ENCODE measurements around the gene DLGAP4.

DLGAP4 gene

GRCh38 chr20:36454332-36454697, 148.2 kb downstream of the DLGAP4 start:
- no peak overlapping the region for H3K4me3 ChIP-seq (ENCODE audit: low read length)
- H3K27ac ChIP-seq (ENCODE audit: low read depth, low read length) = no peak overlapping the region
- H3K79me2 ChIP-seq (ENCODE audit: control insufficient read depth, low read length) = no peaks in the 10 kb centered on the region
- no peaks in the 10 kb centered on the region; the same call in 1 of the 2 replicates for H3K27me3 ChIP-seq (ENCODE audit: control insufficient read depth, low read length)
- H3K9me2 ChIP-seq (replicated peaks; ENCODE audit: control insufficient read depth, low read length) = no peaks in the 10 kb centered on the region
- H4K20me1 ChIP-seq (ENCODE audit: control insufficient read depth, insufficient read depth, low read depth, low read length) = no peaks in the 10 kb centered on the region
- no peaks in the 10 kb centered on the region for H3K9me3 ChIP-seq (ENCODE audit: control insufficient read depth, insufficient read depth, low read length)
- TF ChIP-seq CTCF (IDR thresholded peaks at IDR 0.05; ENCODE audit: low read depth, low read length, poor library complexity, severe bottlenecking) (no peak), EZH2phosphoT487 (IDR thresholded peaks at IDR 0.05; ENCODE audit: borderline replicate concordance, low read length) (no peak)
- no peaks in the 10 kb centered on the region for H3K4me1 ChIP-seq (ENCODE audit: control insufficient read depth, low read length)
- H3K36me3 ChIP-seq (ENCODE audit: control insufficient read depth, low read length) = no peaks in the 10 kb centered on the region
- H3F3A ChIP-seq (ENCODE audit: control insufficient read depth, insufficient read depth) = no peaks in the 10 kb centered on the region
- no peak overlapping the region for H3K4me2 ChIP-seq (ENCODE audit: low read length)

GRCh38 chr20:36454698-36455427, 148.7 kb downstream of the DLGAP4 start:
- Histone ChIP-seq H4K20me1 (ENCODE audit: control insufficient read depth, insufficient read depth, low read depth, low read length) (no peaks in the 10 kb centered on the region), H3K27ac (ENCODE audit: low read depth, low read length) (no peak overlapping the region), H3K79me2 (ENCODE audit: control insufficient read depth, low read length) (no peaks in the 10 kb centered on the region), H3K36me3 (ENCODE audit: control insufficient read depth, low read length) (no peaks in the 10 kb centered on the region), H3K4me1 (ENCODE audit: control insufficient read depth, low read length) (no peaks in the 10 kb centered on the region), H3F3A (ENCODE audit: control insufficient read depth, insufficient read depth) (no peaks in the 10 kb centered on the region), H3K9me2 (replicated peaks; ENCODE audit: control insufficient read depth, low read length) (no peaks in the 10 kb centered on the region), H3K4me3 (ENCODE audit: low read length) (no peak overlapping the region), H3K27me3 (ENCODE audit: control insufficient read depth, low read length) (no peaks in the 10 kb centered on the region; the same call in 1 of the 2 replicates), H3K9me3 (ENCODE audit: control insufficient read depth, insufficient read depth, low read length) (no peaks in the 10 kb centered on the region), H3K4me2 (ENCODE audit: low read length) (no peak overlapping the region)
- no peak for TF ChIP-seq EZH2phosphoT487 (IDR thresholded peaks at IDR 0.05; ENCODE audit: borderline replicate concordance, low read length)
- TF ChIP-seq CTCF (IDR thresholded peaks at IDR 0.05; ENCODE audit: low read depth, low read length, poor library complexity, severe bottlenecking) = no peak

- H3K9me2 ChIP-seq (replicated peaks; ENCODE audit: control insufficient read depth, low read length) = no peaks in the 10 kb centered on the region
- no peaks in the 10 kb centered on the region for H4K20me1 ChIP-seq (ENCODE audit: control insufficient read depth, insufficient read depth, low read depth, low read length)
- H3K9me3 ChIP-seq (ENCODE audit: control insufficient read depth, insufficient read depth, low read length) = no peaks in the 10 kb centered on the region
- no peaks in the 10 kb centered on the region; the same call in 1 of the 2 replicates for H3K27me3 ChIP-seq (ENCODE audit: control insufficient read depth, low read length)
- no peak overlapping the region for H3K4me2 ChIP-seq (ENCODE audit: low read length)
- H3K4me3 ChIP-seq (ENCODE audit: low read length) = no peak overlapping the region
- H3K79me2 ChIP-seq (ENCODE audit: control insufficient read depth, low read length) = no peaks in the 10 kb centered on the region
- H3K4me1 ChIP-seq (ENCODE audit: control insufficient read depth, low read length) = peaks cover 9% of the 10 kb centered on the region
- TF ChIP-seq CTCF (IDR thresholded peaks at IDR 0.05; ENCODE audit: low read depth, low read length, poor library complexity, severe bottlenecking) = no peak
- TF ChIP-seq EZH2phosphoT487 (IDR thresholded peaks at IDR 0.05; ENCODE audit: borderline replicate concordance, low read length) = no peak
- H3K36me3 ChIP-seq (ENCODE audit: control insufficient read depth, low read length) = no peaks in the 10 kb centered on the region
- H3F3A ChIP-seq (ENCODE audit: control insufficient read depth, insufficient read depth) = peaks cover 6% of the 10 kb centered on the region
- no peak overlapping the region for H3K27ac ChIP-seq (ENCODE audit: low read depth, low read length)
Observed at GRCh38 chr20:36455972-36456625, 150.0 kb downstream of the DLGAP4 start.

Measured in DOHH2 (cell line).